GM19467 (cell line): ENCODE measurements around the gene MAGI1.

Experiments
- ATAC-seq: cut with Tn5 transposase; IDR thresholded peaks from one replicate; pipeline ENCODE4 v1.9.1; 2021; ENCODE audit warnings: mild to moderate bottlenecking, moderate library complexity; ENCODE audit not compliant: unreplicated experiment

The MAGI1 gene

DNA sequence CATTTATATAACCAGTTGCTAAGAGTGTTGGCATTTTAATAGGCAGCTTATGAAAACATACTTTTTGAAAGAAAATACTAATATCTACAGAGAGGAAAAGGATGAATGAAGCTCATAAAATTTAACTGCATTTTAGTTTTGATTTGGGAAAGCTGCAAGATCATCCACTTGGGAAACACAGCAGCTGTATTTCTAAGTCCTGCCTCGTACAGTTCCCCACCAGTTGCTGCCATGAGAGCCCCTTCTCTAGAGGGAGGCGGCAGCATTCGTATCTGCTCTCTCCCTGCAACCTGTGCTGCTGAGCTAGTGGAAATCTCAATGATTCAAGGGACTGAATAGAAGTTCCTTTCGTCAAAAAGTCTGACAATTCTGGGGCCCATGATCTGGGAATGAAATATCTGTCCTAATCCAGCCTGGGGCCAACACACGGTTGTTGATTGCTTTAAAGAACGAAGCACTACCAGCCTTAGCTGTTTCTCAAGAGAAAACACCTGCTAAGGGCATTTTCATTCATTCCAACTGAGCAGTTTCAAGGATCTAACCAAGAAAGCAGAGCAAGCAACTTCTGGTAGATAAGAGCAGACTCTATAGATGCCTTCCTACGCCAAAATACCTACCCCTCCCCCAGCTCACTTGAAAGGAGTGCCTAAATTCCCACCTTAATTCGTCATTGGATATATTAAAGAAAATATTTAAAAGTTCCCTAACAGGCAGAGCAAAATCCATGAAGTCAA lies 223.7 kb downstream of the MAGI1 start:
- no peak for ATAC-seq

DNA sequence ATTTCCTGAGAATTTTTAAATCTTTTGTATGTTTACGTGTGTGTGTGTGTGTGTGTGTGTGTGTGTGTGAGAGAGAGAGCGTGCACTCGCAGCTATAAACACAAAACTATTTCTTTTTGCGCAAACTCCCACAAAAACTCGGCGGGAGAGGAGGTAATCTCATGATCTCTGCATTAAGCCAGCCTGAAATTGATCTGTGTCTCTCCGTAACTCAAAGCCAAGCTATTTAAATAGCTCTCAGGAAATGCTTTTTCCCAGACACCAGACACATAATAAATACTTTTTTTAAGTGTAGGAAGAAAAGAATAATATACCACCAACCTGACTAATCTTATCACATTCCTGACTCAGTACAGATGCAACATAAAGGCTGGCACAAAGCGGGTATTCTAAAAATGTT lies 226.8 kb downstream of the MAGI1 start:
- ATAC-seq, result no peak

DNA sequence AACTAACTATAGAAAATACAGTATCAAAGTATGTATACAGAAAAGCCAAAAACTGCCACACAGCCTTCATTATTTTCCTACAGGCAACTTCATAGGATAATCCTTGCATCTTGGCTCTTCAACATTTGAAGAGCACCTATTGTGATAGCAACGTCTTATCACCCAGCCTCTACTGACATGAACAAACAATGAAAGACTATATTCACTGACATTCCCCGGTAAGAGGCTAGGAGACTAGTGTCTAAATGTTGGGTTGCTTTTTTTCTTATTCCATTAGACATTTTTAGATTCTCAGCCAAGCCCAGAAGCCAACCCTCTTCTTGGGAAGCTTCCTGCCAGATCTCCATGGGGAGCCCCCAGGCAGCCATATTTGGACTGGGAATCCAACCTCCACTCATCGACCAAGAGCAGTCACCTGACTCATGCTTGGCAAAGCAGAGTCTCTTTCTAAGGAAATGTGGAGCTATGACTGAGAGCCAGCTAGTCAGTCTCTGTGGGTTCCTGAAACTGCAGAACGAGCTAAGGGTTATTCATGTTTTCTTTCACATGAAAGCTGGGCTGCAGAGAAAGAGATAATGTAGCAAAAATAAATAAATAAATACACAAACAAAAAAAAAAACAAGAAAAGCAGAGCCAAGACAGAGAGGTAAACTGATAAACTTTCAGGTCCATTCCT lies 227.5 kb downstream of the MAGI1 start:
- ATAC-seq, result no peak

- no peak for ATAC-seq
Measured at GRCh38 chr3:65810302-65810701, 228.4 kb downstream of the MAGI1 start.

GRCh38 chr3:65809641-65810150 lies 229.0 kb downstream of the MAGI1 start:
- no peak for ATAC-seq

GRCh38 chr3:65808824-65809223 lies 229.9 kb downstream of the MAGI1 start:
- ATAC-seq, result no peak

GRCh38 chr3:65808407-65808806 lies 230.3 kb downstream of the MAGI1 start:
- ATAC-seq, result no peak

DNA sequence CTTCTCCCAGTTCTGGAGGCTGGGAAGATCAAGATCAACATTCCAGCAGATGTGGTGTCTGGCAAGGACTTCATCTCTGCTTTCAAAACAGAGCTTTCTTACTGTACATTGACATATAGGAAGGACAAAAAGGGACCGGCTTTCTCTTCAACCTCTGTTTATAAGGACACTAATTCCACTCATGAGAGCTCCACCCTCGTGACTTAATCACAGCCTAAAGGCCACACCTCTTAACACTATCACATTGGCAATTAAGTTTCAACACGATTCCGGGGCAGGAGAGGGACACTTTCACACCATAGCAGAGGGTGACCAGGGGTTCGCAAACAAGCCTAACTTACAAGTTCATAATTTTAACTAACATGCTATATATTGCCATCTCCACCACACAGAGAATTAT lies 231.5 kb downstream of the MAGI1 start:
- no peak for ATAC-seq

DNA sequence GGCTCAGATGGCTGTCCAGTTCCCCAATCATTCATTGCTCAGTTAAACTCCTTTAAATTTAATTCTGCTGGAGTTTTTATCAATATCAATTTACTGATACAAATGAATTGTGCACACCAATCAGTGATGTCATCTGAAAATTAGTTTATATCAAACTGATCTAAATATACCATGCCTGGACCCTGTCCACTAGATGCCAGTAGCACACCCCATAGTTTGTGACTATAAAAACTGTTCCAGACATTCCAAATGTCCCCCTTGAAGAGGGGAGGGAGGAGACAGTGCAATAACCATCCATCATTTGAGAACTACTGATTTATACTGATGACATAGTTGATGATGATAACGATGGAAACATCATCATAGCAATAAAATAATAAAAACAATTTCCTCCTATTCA lies 232.1 kb downstream of the MAGI1 start:
- ATAC-seq, result no peak

DNA sequence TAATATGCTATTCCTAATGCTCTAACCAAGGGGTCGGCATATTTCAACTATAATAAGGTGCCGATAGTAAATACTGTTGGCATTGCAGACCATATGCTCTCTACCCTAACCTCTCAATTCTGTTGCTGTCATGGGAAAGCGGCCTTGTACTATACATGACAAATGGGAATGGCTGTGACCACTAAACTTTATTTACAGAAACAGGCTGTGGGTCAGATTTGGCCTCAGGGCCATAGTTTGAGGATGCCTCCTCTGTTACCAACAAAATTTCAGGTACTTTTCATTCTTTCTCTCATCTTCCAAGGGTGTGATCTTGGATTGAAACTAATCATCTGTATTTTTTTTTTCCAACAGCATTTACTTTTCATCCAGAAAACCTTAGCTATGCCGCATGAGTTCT lies 242.0 kb downstream of the MAGI1 start:
- no peak for ATAC-seq

DNA sequence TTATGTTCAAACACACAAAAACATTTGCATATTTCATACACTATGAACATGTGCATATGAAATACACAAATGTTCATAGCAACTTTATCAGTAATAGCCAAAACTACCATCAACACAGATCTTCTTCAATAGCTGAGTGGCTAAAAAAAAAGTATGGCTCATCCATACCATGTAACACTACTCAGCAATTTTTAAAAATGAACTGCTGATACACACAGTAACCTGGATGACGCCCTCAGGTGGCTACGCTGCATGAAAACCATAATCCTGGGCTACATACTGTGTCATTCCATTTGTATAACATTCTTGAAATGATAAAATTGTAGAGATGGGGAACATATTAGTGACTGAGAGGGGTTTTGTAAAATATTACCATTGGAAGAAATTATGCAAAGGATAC lies 243.6 kb downstream of the MAGI1 start:
- ATAC-seq, result no peak

DNA sequence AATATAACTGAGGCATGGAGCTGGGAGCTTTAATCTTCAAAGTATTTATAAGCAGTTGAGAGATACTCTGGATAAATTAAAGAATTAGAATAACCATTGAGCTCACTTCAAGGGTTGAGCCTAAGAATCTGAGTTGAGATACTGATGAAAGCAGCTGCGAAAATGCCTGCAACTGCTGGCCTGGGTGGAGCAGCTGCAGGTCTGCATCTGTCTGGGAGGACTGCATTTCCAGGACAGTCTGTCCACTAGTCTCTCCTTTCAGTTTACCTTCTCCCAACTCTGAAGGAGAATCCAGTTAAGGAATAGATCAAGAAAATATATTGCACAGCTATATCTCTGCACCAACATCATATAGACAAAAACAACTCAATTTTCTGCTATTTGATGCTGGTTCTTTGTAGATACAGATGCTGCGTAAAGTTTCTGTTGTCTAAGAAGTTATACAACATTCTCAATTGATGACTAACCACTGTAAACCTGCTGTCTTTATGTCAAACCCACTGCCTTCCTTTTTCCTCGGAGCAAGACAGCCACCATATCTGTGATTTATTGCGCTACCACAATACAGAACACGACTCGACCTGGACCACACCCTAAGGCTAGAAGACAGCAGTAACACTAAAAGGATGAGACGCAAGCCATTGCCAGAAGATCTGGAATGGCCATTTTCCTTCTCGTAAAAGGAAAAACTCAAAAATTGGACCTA lies 245.1 kb downstream of the MAGI1 start:
- no peak for ATAC-seq

- no peak for ATAC-seq
Measured at GRCh38 chr3:65788461-65788860, 250.3 kb downstream of the MAGI1 start.

GRCh38 chr3:65787827-65788226 lies 250.9 kb downstream of the MAGI1 start:
- ATAC-seq, result no peak

- ATAC-seq, result no peak
Measured at GRCh38 chr3:65787340-65787739, 251.4 kb downstream of the MAGI1 start.

- no peak for ATAC-seq
Measured at GRCh38 chr3:65786890-65787289, 251.8 kb downstream of the MAGI1 start.

DNA sequence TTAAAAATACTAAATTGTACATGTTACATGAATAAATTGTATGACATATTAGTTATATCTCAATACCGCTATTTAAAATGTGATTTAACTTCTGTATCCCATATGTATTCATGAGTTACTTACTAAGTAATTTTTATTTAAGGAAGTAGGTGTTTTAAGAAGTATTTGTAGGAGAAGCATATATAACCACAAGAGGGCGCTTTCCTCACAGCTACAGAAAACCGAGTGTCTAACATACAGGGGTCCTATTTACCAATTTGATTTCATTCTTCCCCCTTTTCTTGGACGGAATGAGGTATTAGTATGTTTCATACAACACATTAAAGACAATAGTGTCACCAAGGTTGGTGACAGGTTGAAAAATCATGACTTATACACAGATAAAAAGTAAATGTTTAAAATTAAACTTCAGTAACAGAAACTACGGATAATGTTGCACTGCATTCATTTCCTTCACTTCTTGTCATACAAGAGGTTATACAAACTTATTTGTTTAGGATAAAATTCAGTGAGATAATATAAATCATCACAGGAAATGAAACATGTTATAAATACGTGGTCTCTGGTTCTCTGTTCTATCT lies 253.6 kb downstream of the MAGI1 start:
- no peak for ATAC-seq

- ATAC-seq, result no peak
Measured at GRCh38 chr3:65783117-65783516, 255.6 kb downstream of the MAGI1 start.

GRCh38 chr3:65781594-65781993 lies 257.1 kb downstream of the MAGI1 start:
- ATAC-seq, result no peak

GRCh38 chr3:65779390-65779789 lies 259.3 kb downstream of the MAGI1 start:
- no peak for ATAC-seq

- ATAC-seq, result no peak
Measured at GRCh38 chr3:65778968-65779367, 259.8 kb downstream of the MAGI1 start.
